Hepatocyte (in vitro differentiated cells): ENCODE results near the gene CTNNA2. TPM values are rescaled to one million over a fixed set of nuclear protein-coding genes. Genes with fewer than 3 reads are reported as not detected.

Experiments
- DNase-seq: peaks from one replicate; pipeline ENCODE4 v3.0.0-alpha.2; 2016; ENCODE audit warnings: low spot score
- H2AFZ ChIP-seq: fragments of 200-600 bp; sonication (generic); 2 replicates; pipeline ENCODE4 v1.6.0; 2016; ENCODE audit warnings: antibody characterized with exemption, mild to moderate bottlenecking
- H3K27ac ChIP-seq: fragments of 200-600 bp; sonication (generic); 2 replicates; pipeline ENCODE4 v1.5.1; 2016; ENCODE audit warnings: mild to moderate bottlenecking
- H3K27me3 ChIP-seq: fragments of 200-600 bp; sonication (generic); 2 replicates; pipeline ENCODE4 v1.6.1; 2016
- H3K36me3 ChIP-seq: fragments of 200-600 bp; sonication (generic); replicated peaks from 2 replicates; pipeline ENCODE4 v1.5.1; 2016; ENCODE audit warnings: low read depth; ENCODE audit not compliant: insufficient read depth
- H3K4me1 ChIP-seq: fragments of 200-600 bp; sonication (generic); 2 replicates; pipeline ENCODE4 v1.5.1; 2016; ENCODE audit warnings: mild to moderate bottlenecking, moderate library complexity; ENCODE audit not compliant: insufficient read depth
- H3K4me2 ChIP-seq: fragments of 200-600 bp; sonication (generic); 2 replicates; pipeline ENCODE4 v1.6.0; 2016
- H3K4me3 ChIP-seq: fragments of 200-600 bp; sonication (generic); 2 replicates; pipeline ENCODE4 v1.5.1; 2016; ENCODE audit warnings: mild to moderate bottlenecking
- H3K79me2 ChIP-seq: fragments of 200-600 bp; sonication (generic); 2 replicates; pipeline ENCODE4 v1.6.0; 2017; ENCODE audit warnings: mild to moderate bottlenecking
- H3K9me2 ChIP-seq: fragments of 200-600 bp; sonication (generic); replicated peaks from 2 replicates; pipeline ENCODE4 v1.6.0; 2017; ENCODE audit warnings: mild to moderate bottlenecking; ENCODE audit not compliant: insufficient read depth
- H3K9me3 ChIP-seq: fragments of 200-600 bp; sonication (generic); 2 replicates; pipeline ENCODE4 v1.5.1; 2016; ENCODE audit warnings: low read depth, mild to moderate bottlenecking
- H4K20me1 ChIP-seq: fragments of 200-600 bp; sonication (generic); 2 replicates; pipeline ENCODE4 v1.6.0; 2016; ENCODE audit warnings: mild to moderate bottlenecking; ENCODE audit not compliant: insufficient read depth, poor library complexity, severe bottlenecking
- CTCF ChIP-seq: fragments of 200-600 bp; sonication (generic); IDR thresholded peaks from 2 replicates; pipeline ENCODE4 v1.5.1; 2016; ENCODE audit warnings: antibody characterized with exemption, mild to moderate bottlenecking; ENCODE audit not compliant: poor library complexity
- EZH2 ChIP-seq: fragments of 200-600 bp; sonication (generic); IDR thresholded peaks from 2 replicates; pipeline ENCODE4 v1.6.1; 2016; ENCODE audit warnings: antibody characterized with exemption, mild to moderate bottlenecking, borderline replicate concordance
- EZH2phosphoT487 ChIP-seq: fragments of 200-600 bp; sonication (generic); IDR thresholded peaks from one replicate; pipeline ENCODE4 v1.6.1; 2018; ENCODE audit warnings: antibody characterized with exemption, mild to moderate bottlenecking, low read depth, moderate library complexity; ENCODE audit not compliant: unreplicated experiment, severe bottlenecking
- WGBS: methylation state at CpG from one replicate; pipeline ENCODE4 v1.1.6; 2016; ENCODE audit warnings: low lambda C conversion rate; ENCODE audit errors: missing lambda C conversion rate; 5-methylcytosine and 5-hydroxymethylcytosine counted together
- polyA plus RNA-seq: library from polyadenylated mRNA; unstranded; fragments of >200 nt; fragmentation: Nextera tagmentation; extraction: Ambion mirVana; gene quantifications from 2 replicates; pipeline ENCODE4 v1.2.1, GENCODE V29; 2016
- total RNA-seq: library from RNA; depleted of rRNA; stranded (reverse); fragments of >200 nt; gene quantifications from 2 replicates; pipeline ENCODE4 v1.2.3, GENCODE V29; 2014

CTNNA2 gene
- total and polyA plus RNA-seq, 2 experiments from 2014 or later = 0.79 to 4.4 TPM

GRCh38 chr2:79611448-79612016 lies 98.7 kb downstream of the CTNNA2 start:
- Histone ChIP-seq H3K27me3 (no peaks in the 10 kb centered on the region), H3K27ac (peak overlapping the region; percentile 24), H3K4me3 (no peak overlapping the region), H3K9me3 (no peaks in the 10 kb centered on the region), H3K4me2 (no peak overlapping the region), H3K36me3 (no peaks in the 10 kb centered on the region), H2AFZ (no peak overlapping the region), H3K4me1 (no peaks in the 10 kb centered on the region), H4K20me1 (no peaks in the 10 kb centered on the region), H3K79me2 (no peaks in the 10 kb centered on the region), H3K9me2 (no peaks in the 10 kb centered on the region)
- TF ChIP-seq EZH2 (no peak), CTCF (no peak)
- WGBS = 61% methylated on average over 9 of the region's 9 CpGs
- peak; percentile 18 for DNase-seq

GRCh38 chr2:79612999-79613398 lies 100.1 kb downstream of the CTNNA2 start:
- Histone ChIP-seq H3K36me3 (no peaks in the 10 kb centered on the region), H3K79me2 (no peaks in the 10 kb centered on the region), H2AFZ (no peak overlapping the region), H3K9me2 (no peaks in the 10 kb centered on the region), H3K4me2 (no peak overlapping the region), H4K20me1 (no peaks in the 10 kb centered on the region), H3K9me3 (no peaks in the 10 kb centered on the region), H3K27me3 (no peaks in the 10 kb centered on the region), H3K27ac (no peak overlapping the region), H3K4me1 (no peaks in the 10 kb centered on the region), H3K4me3 (no peak overlapping the region)
- 60% methylated on average over 6 of the region's 6 CpGs for WGBS
- no peak for TF ChIP-seq CTCF
- no peak for TF ChIP-seq EZH2phosphoT487
- no peak for TF ChIP-seq EZH2
- DNase-seq = no peak

- no peaks in the 10 kb centered on the region for H4K20me1 ChIP-seq
- DNase-seq = no peak
- no peak overlapping the region for H3K27ac ChIP-seq
- H3K9me3 ChIP-seq = no peaks in the 10 kb centered on the region
- no peaks in the 10 kb centered on the region for H3K27me3 ChIP-seq
- TF ChIP-seq CTCF (no peak), EZH2 (no peak), EZH2phosphoT487 (no peak)
- no peak overlapping the region for H2AFZ ChIP-seq
- H3K9me2 ChIP-seq = no peaks in the 10 kb centered on the region
- no peak overlapping the region for H3K4me2 ChIP-seq
- no peak overlapping the region for H3K4me3 ChIP-seq
- H3K79me2 ChIP-seq = no peaks in the 10 kb centered on the region
- H3K36me3 ChIP-seq = no peaks in the 10 kb centered on the region
- peaks cover 7% of the 10 kb centered on the region for H3K4me1 ChIP-seq
- 94% methylated on average over 5 of the region's 5 CpGs for WGBS
Observed at GRCh38 chr2:79619442-79619841, 106.6 kb downstream of the CTNNA2 start.

GRCh38 chr2:79619976-79620375 lies 107.1 kb downstream of the CTNNA2 start:
- Histone ChIP-seq H4K20me1 (no peaks in the 10 kb centered on the region), H3K4me2 (no peak overlapping the region), H3K4me1 (peaks cover 7% of the 10 kb centered on the region), H3K4me3 (no peak overlapping the region), H3K9me2 (no peaks in the 10 kb centered on the region), H3K27ac (peak overlapping the region; percentile 67), H3K79me2 (no peaks in the 10 kb centered on the region), H3K9me3 (no peaks in the 10 kb centered on the region), H3K36me3 (no peaks in the 10 kb centered on the region), H3K27me3 (no peaks in the 10 kb centered on the region), H2AFZ (no peak overlapping the region)
- TF ChIP-seq EZH2 (no peak), EZH2phosphoT487 (no peak), CTCF (no peak)
- DNase-seq = no peak
- WGBS = 84% methylated on average over 2 of the region's 2 CpGs
